Endothelial cell of umbilical vein (primary cell): Measurements from ENCODE around the gene CACNA1A.

Source experiments
- EZH2 ChIP-seq: IDR thresholded peaks from 2 replicates; pipeline ENCODE4 v1.6.1; 2012; ENCODE audit warnings: borderline replicate concordance, low read depth, mild to moderate bottlenecking, moderate library complexity, low read length, inconsistent platforms; ENCODE audit not compliant: severe bottlenecking
- GATA2 ChIP-seq: IDR thresholded peaks from 2 replicates; pipeline ENCODE4 v1.7.0; 2011; ENCODE audit warnings: low read depth, mild to moderate bottlenecking, moderate library complexity, mixed read lengths, low read length; ENCODE audit not compliant: insufficient read length, insufficient read depth
- POLR2A ChIP-seq: IDR thresholded peaks from 2 replicates; pipeline ENCODE4 v1.6.1; 2012; ENCODE audit warnings: low read depth, mild to moderate bottlenecking, control low read depth, low read length
- POLR2AphosphoS5 ChIP-seq: IDR thresholded peaks from 2 replicates; pipeline ENCODE4 v1.6.1; 2012; ENCODE audit warnings: low read depth, mild to moderate bottlenecking, control low read depth, low read length, moderate library complexity; ENCODE audit not compliant: insufficient read depth
- TF ChIP-seq, protein P1 (sequence below), 2 donors: IDR thresholded peaks; 1 replicate in 1 of 2; 2 replicates in 1 of 2; pipeline ENCODE4 v1.5.1; 2011; ENCODE audit warnings: low read length in 2 of 2, mild to moderate bottlenecking in 2 of 2, moderate library complexity in 2 of 2, control low read depth in 1 of 2, inconsistent platforms in 1 of 2, low read depth in 1 of 2; ENCODE audit not compliant: insufficient read depth in 1 of 2; ENCODE audit errors: extremely low read depth in 1 of 2

DNA sequence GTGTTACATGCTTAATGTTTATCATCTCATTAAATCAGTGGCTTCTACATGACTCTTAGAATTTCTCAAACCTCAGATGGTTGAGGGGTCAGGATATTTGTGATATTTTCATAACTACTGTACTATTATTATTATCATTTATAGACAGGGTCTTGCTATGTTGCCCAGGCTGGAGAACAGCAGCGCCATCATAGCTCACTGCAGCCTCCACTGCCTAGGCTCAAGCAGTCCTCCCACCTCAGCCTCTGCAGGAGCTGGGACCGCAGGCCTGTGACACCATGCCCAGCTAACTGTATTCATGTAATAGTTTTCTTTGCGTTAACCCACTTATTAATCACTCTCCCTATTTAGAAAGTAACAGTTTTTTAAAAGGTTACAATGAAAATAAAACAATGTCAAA is 346.6 kb downstream of the CACNA1A start:
- TF ChIP-seq POLR2AphosphoS5, result no peak
- TF ChIP-seq, protein P1, sequence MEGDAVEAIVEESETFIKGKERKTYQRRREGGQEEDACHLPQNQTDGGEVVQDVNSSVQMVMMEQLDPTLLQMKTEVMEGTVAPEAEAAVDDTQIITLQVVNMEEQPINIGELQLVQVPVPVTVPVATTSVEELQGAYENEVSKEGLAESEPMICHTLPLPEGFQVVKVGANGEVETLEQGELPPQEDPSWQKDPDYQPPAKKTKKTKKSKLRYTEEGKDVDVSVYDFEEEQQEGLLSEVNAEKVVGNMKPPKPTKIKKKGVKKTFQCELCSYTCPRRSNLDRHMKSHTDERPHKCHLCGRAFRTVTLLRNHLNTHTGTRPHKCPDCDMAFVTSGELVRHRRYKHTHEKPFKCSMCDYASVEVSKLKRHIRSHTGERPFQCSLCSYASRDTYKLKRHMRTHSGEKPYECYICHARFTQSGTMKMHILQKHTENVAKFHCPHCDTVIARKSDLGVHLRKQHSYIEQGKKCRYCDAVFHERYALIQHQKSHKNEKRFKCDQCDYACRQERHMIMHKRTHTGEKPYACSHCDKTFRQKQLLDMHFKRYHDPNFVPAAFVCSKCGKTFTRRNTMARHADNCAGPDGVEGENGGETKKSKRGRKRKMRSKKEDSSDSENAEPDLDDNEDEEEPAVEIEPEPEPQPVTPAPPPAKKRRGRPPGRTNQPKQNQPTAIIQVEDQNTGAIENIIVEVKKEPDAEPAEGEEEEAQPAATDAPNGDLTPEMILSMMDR (IDR thresholded peaks at IDR 0.05; ENCODE audit: extremely low read depth in 1 of 2, insufficient read depth in 1 of 2, low read depth in 1 of 2, low read length in 2 of 2), result no peak
- no peak for TF ChIP-seq GATA2
- no peak for TF ChIP-seq POLR2A
- no peak for TF ChIP-seq EZH2
